ENCODE results near the gene FMNL3. TPM values are rescaled to one million over a fixed set of nuclear protein-coding genes. Genes with fewer than 3 reads are reported as not detected.

FMNL3 gene
- total RNA-seq, 1 donor from 2014 or later: 58.4 TPM

- no peaks in the 10 kb centered on the region for H3K79me2 ChIP-seq (ENCODE audit: insufficient read depth, low read length)
- FAIRE-seq (no peak), DNase-seq (ENCODE audit: low read depth) (no peak)
- peaks cover 4% of the 10 kb centered on the region for H4K20me1 ChIP-seq (ENCODE audit: insufficient read depth, low read length)
- no peak overlapping the region for H2AFZ ChIP-seq (ENCODE audit: low read depth, low read length)
- Mint-ChIP-seq H3K27me3 (ENCODE audit: low read depth, unreplicated experiment) (no peaks in the 10 kb centered on the region), H3K27ac (ENCODE audit: unreplicated experiment) (no peak overlapping the region), H3K4me1 (ENCODE audit: low read depth, unreplicated experiment) (peaks cover 18% of the 10 kb centered on the region), H3K4me3 (ENCODE audit: unreplicated experiment) (no peak overlapping the region), H3K36me3 (ENCODE audit: low read depth, unreplicated experiment) (peaks cover 35% of the 10 kb centered on the region), H3K9me3 (ENCODE audit: unreplicated experiment) (no peaks in the 10 kb centered on the region)
- H3K27me3 ChIP-seq (ENCODE audit: insufficient read depth, low read length): no peaks in the 10 kb centered on the region
- peaks cover 50% of the 10 kb centered on the region for H3K36me3 ChIP-seq (ENCODE audit: insufficient read depth, low read length)
- TF ChIP-seq CTCF (IDR thresholded peaks at IDR 0.05; ENCODE audit: insufficient read depth, low read depth, low read length) (no peak), EZH2 (IDR thresholded peaks at IDR 0.05; ENCODE audit: insufficient read depth, low read length) (no peak)
- no peak overlapping the region for H3K27ac ChIP-seq (ENCODE audit: low read depth, low read length)
- no peaks in the 10 kb centered on the region for H3K9me3 ChIP-seq (ENCODE audit: insufficient read depth, low read depth, low read length)
- no peak overlapping the region for H3K4me2 ChIP-seq (ENCODE audit: low read length)
- no peak overlapping the region for H3K9ac ChIP-seq (ENCODE audit: low read length)
- no peaks in the 10 kb centered on the region for H3K4me1 ChIP-seq (ENCODE audit: insufficient read depth, low read length)
- no peak overlapping the region for H3K4me3 ChIP-seq (ENCODE audit: insufficient read depth, low read depth, low read length)
Observed at GRCh38 chr12:49646331-49646830, 60.8 kb downstream of the FMNL3 start.

GRCh38 chr12:49645146-49646039, 61.8 kb downstream of the FMNL3 start:
- H3K27me3 ChIP-seq (ENCODE audit: insufficient read depth, low read length): no peaks in the 10 kb centered on the region
- no peak overlapping the region for H2AFZ ChIP-seq (ENCODE audit: low read depth, low read length)
- H3K36me3 ChIP-seq (ENCODE audit: insufficient read depth, low read length): peaks cover 42% of the 10 kb centered on the region
- FAIRE-seq (no peak), DNase-seq (ENCODE audit: low read depth) (no peak)
- no peak overlapping the region for H3K9ac ChIP-seq (ENCODE audit: low read length)
- H4K20me1 ChIP-seq (ENCODE audit: insufficient read depth, low read length): peaks cover 4% of the 10 kb centered on the region
- H3K4me2 ChIP-seq (ENCODE audit: low read length): no peak overlapping the region
- no peaks in the 10 kb centered on the region for H3K4me1 ChIP-seq (ENCODE audit: insufficient read depth, low read length)
- no peak overlapping the region for H3K4me3 ChIP-seq (ENCODE audit: insufficient read depth, low read depth, low read length)
- Mint-ChIP-seq H3K4me3 (ENCODE audit: unreplicated experiment) (no peak overlapping the region), H3K9me3 (ENCODE audit: unreplicated experiment) (no peaks in the 10 kb centered on the region), H3K4me1 (ENCODE audit: low read depth, unreplicated experiment) (peaks cover 18% of the 10 kb centered on the region), H3K27me3 (ENCODE audit: low read depth, unreplicated experiment) (no peaks in the 10 kb centered on the region), H3K36me3 (ENCODE audit: low read depth, unreplicated experiment) (peaks cover 35% of the 10 kb centered on the region), H3K27ac (ENCODE audit: unreplicated experiment) (no peak overlapping the region)
- no peak overlapping the region for H3K27ac ChIP-seq (ENCODE audit: low read depth, low read length)
- TF ChIP-seq CTCF (IDR thresholded peaks at IDR 0.05; ENCODE audit: insufficient read depth, low read depth, low read length) (no peak), EZH2 (IDR thresholded peaks at IDR 0.05; ENCODE audit: insufficient read depth, low read length) (no peak)
- no peaks in the 10 kb centered on the region for H3K9me3 ChIP-seq (ENCODE audit: insufficient read depth, low read depth, low read length)
- no peaks in the 10 kb centered on the region for H3K79me2 ChIP-seq (ENCODE audit: insufficient read depth, low read length)

- Mint-ChIP-seq H3K4me1 (ENCODE audit: low read depth, unreplicated experiment) (peaks cover 18% of the 10 kb centered on the region), H3K27me3 (ENCODE audit: low read depth, unreplicated experiment) (no peaks in the 10 kb centered on the region), H3K36me3 (ENCODE audit: low read depth, unreplicated experiment) (peaks cover 28% of the 10 kb centered on the region), H3K4me3 (ENCODE audit: unreplicated experiment) (no peak overlapping the region), H3K9me3 (ENCODE audit: unreplicated experiment) (no peaks in the 10 kb centered on the region), H3K27ac (ENCODE audit: unreplicated experiment) (peak overlapping the region; percentile 59)
- Histone ChIP-seq H3K4me3 (ENCODE audit: insufficient read depth, low read depth, low read length) (no peak overlapping the region), H3K27me3 (ENCODE audit: insufficient read depth, low read length) (no peaks in the 10 kb centered on the region), H4K20me1 (ENCODE audit: insufficient read depth, low read length) (peaks cover 4% of the 10 kb centered on the region), H3K27ac (ENCODE audit: low read depth, low read length) (no peak overlapping the region), H2AFZ (ENCODE audit: low read depth, low read length) (no peak overlapping the region), H3K4me2 (ENCODE audit: low read length) (no peak overlapping the region), H3K9ac (ENCODE audit: low read length) (no peak overlapping the region), H3K79me2 (ENCODE audit: insufficient read depth, low read length) (no peaks in the 10 kb centered on the region), H3K9me3 (ENCODE audit: insufficient read depth, low read depth, low read length) (no peaks in the 10 kb centered on the region), H3K4me1 (ENCODE audit: insufficient read depth, low read length) (no peaks in the 10 kb centered on the region), H3K36me3 (ENCODE audit: insufficient read depth, low read length) (peaks cover 35% of the 10 kb centered on the region)
- TF ChIP-seq EZH2 (IDR thresholded peaks at IDR 0.05; ENCODE audit: insufficient read depth, low read length) (no peak), CTCF (IDR thresholded peaks at IDR 0.05; ENCODE audit: insufficient read depth, low read depth, low read length) (peak; percentile 95)
- DNase-seq (ENCODE audit: low read depth): no peak
- peak; percentile 29 for FAIRE-seq
Observed at GRCh38 chr12:49644620-49644994, 62.6 kb downstream of the FMNL3 start.

All from astrocyte (in vitro differentiated cells and primary cell).